Stimulated activated CD8-positive, alpha-beta memory T cell treated with anti-CD3 and anti-CD28 coated beads, Interleukin-2, amount 100 ng/mL, for 1 hour (primary cell): ENCODE results near the gene DDX1.
A peak's percentile ranks its signal among the peaks of the same experiment; 100 is the strongest.

Experiments used
- DNase-seq, 2 donors: peaks; one replicate each; pipeline ENCODE4 v3.0.0-alpha.2; 2020; ENCODE audit warnings: low read depth in 2 of 2

The DDX1 gene

GRCh38 chr2:15562354-15563031, 29.2 kb upstream of the DDX1 start:
- DNase-seq, result no peak

DNA sequence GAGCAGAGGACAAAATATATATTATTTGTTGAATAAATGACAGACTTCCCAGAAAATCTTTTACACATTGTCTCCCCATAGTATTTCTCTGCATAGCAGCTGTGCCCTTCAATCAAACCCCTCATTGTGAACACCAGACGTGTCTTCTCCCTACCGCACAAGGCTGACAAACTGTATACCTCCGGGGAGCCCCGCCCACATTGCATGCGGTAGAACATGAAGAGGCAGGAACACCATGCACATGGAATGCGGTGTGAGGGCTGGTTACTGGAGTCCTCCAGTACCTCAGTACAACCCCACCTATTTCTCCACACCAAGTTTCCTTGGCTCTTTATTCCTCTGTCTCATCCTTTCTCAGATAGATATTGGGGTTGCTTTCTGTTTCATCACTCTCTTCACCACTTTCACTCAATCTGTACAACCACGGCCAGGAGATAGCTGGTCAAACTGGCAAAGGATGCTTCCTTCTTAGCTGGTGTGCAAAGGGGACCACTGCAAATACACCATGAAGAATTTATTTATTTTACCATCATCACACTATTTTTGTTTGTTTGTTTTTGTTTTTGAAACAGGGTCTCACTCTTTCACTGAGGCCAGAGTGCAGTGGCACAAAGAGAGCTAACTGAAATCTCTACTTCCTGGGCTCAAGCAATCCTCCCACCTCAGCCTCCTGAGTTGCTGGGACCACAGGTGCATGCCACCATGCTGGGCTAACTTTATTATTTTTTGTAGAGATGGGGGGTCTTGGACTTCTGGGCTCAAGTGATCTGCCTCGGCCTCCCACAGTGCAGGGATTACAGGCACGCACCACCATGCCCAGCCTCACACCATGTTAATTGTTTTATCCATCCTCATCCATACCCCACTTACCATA, 28.2 kb upstream of the DDX1 start:
- DNase-seq, result no peak

DNA sequence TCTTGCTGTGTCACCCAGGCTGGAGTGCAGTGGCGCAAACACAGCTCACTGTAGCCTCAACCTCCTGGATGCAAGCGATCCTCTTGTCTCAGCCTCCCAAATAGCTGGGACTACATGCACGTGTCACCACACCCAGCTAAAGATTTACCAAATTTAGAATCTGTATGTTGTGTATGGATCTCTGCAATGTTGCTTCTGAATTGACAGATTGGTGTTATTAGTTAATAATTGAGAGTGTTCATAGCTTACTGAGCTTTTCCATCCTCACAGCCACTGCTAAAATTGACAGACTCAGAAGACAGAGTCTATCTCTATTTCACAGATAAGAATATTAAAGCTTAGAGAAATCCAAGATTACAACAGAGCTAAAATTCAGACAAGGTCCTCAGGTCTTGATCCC, 26.3 kb upstream of the DDX1 start:
- DNase-seq, result no peak

GRCh38 chr2:15565994-15566671, 25.5 kb upstream of the DDX1 start:
- no peak for DNase-seq

GRCh38 chr2:15566912-15567311, 24.8 kb upstream of the DDX1 start:
- no peak for DNase-seq

DNA sequence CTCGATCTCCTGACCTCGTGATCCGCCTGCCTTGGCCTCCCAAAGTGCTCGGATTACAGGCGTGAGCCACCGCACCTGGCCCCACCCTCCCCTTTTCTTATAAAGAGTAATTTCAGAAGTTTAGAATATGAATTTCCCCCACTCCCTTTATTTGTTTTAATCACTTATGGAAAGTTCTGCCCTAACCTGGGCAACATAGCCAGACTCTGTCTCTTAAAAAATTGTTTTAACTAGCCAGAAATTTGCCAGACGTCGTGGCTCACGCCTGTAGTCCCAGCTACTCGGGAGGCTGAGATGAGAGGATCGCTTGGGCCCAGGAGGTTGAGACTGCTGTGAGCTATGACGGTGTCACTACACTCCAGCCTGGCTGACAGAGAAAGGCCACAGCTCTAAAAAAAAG, 22.8 kb upstream of the DDX1 start:
- no peak for DNase-seq

DNA sequence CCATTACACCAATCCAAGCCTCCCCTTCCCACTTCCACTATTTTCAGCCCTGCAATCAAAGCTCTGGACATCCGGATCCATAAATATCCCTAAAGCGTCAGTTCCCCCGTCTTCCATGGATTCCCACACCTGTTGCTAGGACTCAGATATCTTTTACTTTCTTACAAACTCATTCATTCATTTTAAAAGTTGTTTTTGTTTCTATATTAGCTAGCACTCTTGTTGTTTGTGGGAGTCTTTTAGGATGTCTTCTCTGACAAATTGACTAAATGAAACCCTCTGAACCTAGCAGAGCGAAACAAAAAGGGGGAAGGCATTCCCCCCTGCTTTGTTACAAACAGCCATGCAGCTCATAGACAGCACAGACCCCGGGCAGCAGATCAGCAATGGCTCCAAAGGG, 21.6 kb upstream of the DDX1 start:
- no peak for DNase-seq

GRCh38 chr2:15571729-15572128, 19.9 kb upstream of the DDX1 start:
- DNase-seq, result no peak

GRCh38 chr2:15577071-15577735, 14.5 kb upstream of the DDX1 start:
- DNase-seq, result peak; percentile 62 to 80

GRCh38 chr2:15579641-15580040, 12.0 kb upstream of the DDX1 start:
- no peak for DNase-seq

DNA sequence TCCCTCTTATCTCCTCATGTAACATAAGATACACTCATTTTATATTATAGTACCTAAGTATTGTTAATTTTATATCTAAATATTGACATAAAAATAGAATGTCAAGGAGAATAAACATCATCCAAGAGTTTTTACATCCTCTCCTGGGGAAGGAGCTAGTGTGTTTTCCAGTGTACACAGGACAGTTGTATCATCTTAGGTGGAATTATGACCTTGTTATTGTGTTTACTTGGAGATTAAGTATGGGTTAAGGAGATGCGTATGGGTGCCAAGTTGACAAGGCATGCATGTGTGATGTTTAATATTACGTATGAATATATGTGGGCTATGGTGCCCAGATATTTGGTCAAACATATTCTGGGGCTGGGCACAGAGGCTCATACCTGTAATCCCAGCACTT, 11.2 kb upstream of the DDX1 start:
- DNase-seq, result no peak

DNA sequence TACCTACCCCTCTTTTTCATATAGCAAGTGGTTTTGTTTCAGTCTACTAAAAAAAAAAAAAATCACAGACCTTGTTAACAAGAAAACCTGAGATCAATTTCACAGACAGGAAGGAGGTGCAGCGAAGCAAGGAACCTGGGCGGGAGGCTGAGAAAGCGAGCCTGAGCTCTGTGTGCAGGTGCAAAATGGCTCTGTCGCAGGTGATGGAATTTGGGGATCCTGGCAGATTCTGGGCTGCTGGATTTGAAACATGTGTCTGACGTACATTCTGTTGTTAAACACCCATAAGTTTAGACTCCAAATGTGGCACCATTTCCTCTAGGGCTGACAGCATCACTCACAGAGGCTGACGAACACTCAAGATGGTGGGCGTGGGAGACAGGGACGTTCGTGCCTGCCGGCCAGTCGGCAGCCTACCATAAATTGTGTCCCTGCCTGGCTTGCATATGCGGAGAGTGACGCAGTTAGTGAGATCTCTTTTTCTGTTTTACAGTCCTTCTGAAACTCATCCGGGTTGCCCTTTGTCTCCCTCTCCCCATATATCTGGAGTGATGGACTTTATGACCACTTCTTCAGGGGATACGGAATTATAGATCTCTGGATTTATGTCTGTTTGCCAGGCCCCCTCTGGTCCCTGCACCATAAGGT, 8.8 kb upstream of the DDX1 start:
- DNase-seq, result no peak

DNA sequence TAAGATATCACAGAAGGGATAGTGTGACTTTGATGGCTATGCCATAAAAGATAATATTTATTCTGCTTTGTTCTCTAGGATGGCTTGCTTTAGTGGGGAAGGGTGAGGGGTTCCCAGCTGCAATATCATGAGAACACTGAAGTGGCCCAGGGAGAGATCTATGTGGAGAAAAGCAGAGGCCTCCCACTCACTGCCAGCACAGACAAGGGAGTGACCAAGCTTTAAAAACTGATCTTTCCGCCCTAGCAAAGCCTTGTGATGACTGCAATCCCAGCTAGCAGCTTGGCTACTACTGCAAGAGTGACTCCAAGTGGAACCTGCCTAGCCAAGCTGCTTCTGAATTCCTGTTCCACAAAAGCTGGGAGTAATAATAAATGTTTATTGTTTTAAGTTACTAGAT, 7.8 kb upstream of the DDX1 start:
- no peak for DNase-seq

GRCh38 chr2:15584316-15584715, 7.4 kb upstream of the DDX1 start:
- DNase-seq, result no peak

- DNase-seq, result no peak
Observed at GRCh38 chr2:15584767-15585469, 6.8 kb upstream of the DDX1 start.

GRCh38 chr2:15588329-15588919, 3.2 kb upstream of the DDX1 start:
- no peak for DNase-seq

- DNase-seq, result no peak
Observed at GRCh38 chr2:15591373-15591691, 336 bp upstream of the DDX1 start.

DNA sequence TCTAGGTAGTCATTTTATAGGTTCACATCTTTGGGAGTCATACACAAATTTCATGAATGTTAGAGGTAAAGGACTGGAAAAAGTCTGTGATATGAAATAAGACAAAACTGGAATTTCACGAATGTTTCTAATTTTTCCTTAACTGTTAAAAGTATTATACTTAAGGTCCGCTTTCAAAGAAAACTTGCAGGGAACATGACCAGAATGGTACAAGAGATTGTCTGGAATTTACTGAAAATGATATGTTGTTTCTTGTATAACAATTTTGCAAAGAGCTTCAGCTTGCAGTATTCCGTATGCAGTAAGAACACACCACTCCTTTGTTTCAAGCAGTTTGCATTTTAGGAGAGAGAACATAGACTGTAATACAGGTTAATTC, 1.6 kb downstream of the DDX1 start:
- no peak for DNase-seq

DNA sequence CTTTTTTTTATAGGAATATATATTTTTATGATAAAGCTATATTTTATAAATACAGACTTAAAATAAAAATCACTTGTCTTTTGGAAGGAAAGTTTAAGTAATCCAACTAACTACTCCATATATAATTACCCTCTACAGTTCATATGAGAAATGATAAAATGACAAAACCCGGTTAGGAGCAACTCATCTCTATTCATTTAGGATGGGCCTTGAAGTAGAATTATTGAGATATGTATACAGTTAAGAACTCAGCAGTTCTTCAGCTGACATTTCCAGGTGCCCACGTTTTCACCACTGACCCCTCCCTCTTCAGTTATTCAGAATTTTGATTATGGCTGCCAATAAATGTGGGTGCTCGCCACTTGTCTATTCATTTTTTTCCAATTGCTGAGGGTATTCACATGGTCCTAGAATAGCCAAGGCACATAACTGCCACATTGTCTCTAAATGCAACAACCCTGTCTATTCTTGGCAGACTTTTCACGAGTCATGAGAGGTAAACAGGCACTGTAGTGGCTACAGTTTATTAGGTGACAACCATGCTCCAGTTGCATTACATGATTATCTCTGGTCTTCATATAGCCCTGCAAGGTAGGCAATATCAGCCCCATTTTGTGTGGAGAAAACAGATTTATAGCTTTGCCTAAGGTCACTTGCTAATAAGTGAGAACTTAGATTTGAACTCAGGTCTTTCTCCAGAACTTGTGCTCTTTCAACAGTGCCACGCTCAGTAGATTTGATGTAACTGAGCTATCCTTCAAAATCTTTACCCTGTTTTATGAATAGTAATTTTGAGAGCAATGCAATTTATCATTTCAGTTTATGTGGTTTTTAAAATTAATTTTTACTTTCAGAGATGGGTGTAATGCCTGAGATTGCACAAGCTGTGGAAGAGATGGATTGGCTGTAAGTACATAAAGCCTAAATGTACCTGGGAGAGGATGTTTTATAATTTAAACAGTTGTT, 2.9 kb downstream of the DDX1 start:
- DNase-seq, result no peak
